Right cardiac atrium (tissue), 5 donors: ENCODE results near the gene XRCC2. TPM values are rescaled to one million over a fixed set of nuclear protein-coding genes. Genes with fewer than 3 reads are reported as not detected.
"Not testable (repeated sequence)": the region's sequence is repeated elsewhere in the genome, so short reads cannot be mapped to it uniquely, and the experiment has no call there.

ENCODE experiments used
- ATAC-seq, 2 donors: fragments of 200-7000 bp; cut with Tn5 transposase; one replicate each; pipeline versions ENCODE4 v1.8.0 to v1.9.1; 2020; ENCODE audit warnings: moderate library complexity in 2 of 2, mild to moderate bottlenecking in 1 of 2
- DNase-seq, 3 donors: peaks; one replicate each; pipeline ENCODE4 v3.0.0-alpha.2; 2020
- H3K27ac ChIP-seq: one replicate; pipeline ENCODE4 v1.5.1; 2013; ENCODE audit warnings: mild to moderate bottlenecking, low read length, control low read depth, moderate library complexity
- H3K27me3 ChIP-seq: one replicate; pipeline ENCODE4 v1.6.1; 2013; ENCODE audit not compliant: control insufficient read depth, insufficient read depth
- H3K4me1 ChIP-seq: one replicate; pipeline ENCODE4 v1.6.1; 2013; ENCODE audit warnings: low read length; ENCODE audit not compliant: control insufficient read depth, insufficient read depth
- H3K4me3 ChIP-seq: one replicate; pipeline ENCODE4 v1.5.1; 2013; ENCODE audit warnings: low read length, control low read depth
- H3K9me3 ChIP-seq: one replicate; pipeline ENCODE4 v1.6.1; 2013; ENCODE audit warnings: low read length; ENCODE audit not compliant: control insufficient read depth
- WGBS: extraction: QIAGEN DNeasy Blood & Tissue Kit; methylation state at CpG from one replicate; pipeline ENCODE4 v1.1.7; 2013; 5-methylcytosine and 5-hydroxymethylcytosine counted together
- intact Hi-C, 4 donors: fragments of 100-400 bp; cut with DNase I; formaldehyde crosslinking; loops; one replicate each; pipeline versions ENCODE4 v1.11.0 to v1.14.0; 2022 to 2023
- polyA plus RNA-seq: library from polyadenylated mRNA; stranded (reverse); fragments of 200-250 nt; gene quantifications from one replicate; pipeline ENCODE4 v1.2.3, GENCODE V29; 2013
- total RNA-seq, 4 donors: library from RNA; stranded (reverse); fragmentation: NEBNext Ultra II Directional; extraction: Animal tissue kit (Norgen Biotek cat#: 25700); gene quantifications; one replicate each; pipeline ENCODE4 v1.2.1, GENCODE V29; 2021
- donor health status: healthy with polysubstance abuse.
- donor health status: DM: no; HTN: yes; CAD: no.
- donor health status: DM: no; HTN: no; CAD: no.
- donor health status: DM: no; HTN: yes; CAD: no; lungs with severe emphysema.
- donor health status: DM: yes; HTN: yes; CAD: no.

The XRCC2 gene
- total and polyA plus RNA-seq, 5 donors, result 0.22 to 0.82 (median 0.48) TPM

DNA sequence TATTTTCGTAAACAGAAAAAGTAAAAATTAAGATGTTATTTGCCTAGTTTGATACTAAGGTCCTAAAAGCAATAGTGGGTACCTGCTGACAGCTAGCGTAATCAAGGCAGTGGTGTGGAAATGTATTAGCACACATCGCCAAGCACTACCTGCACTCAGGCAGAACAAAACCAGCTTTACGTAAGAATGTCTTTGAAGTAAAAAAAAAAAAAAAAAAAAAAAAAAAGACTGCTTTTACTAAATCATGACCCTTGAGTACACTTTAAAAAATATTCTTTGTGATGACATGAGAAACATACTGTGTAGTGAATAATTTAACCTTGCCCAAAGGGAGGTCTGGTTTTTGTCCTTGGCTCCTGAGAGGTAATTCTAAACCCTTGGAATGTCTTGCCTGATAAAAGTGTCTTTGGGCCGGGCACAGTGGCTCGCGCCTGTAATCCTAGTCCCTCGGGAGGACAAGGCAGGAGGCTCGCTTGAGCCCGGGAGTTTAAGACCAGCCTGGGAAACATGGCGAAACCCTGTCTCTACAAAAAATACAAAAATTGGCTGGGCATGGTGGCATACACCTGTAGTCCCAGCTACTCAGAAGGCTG, 12.7 kb downstream of the XRCC2 start:
- DNase-seq, result no peak
- no peak overlapping the region for H3K27ac ChIP-seq
- ATAC-seq, result no peak
- no peaks in the 10 kb centered on the region for H3K9me3 ChIP-seq
- WGBS, result 81% methylated on average over 11 of the region's 11 CpGs
- intact Hi-C loops, result no loop called here
- H3K27me3 ChIP-seq, result no peaks in the 10 kb centered on the region
- no peak overlapping the region for H3K4me3 ChIP-seq
- H3K4me1 ChIP-seq, result no peaks in the 10 kb centered on the region

DNA sequence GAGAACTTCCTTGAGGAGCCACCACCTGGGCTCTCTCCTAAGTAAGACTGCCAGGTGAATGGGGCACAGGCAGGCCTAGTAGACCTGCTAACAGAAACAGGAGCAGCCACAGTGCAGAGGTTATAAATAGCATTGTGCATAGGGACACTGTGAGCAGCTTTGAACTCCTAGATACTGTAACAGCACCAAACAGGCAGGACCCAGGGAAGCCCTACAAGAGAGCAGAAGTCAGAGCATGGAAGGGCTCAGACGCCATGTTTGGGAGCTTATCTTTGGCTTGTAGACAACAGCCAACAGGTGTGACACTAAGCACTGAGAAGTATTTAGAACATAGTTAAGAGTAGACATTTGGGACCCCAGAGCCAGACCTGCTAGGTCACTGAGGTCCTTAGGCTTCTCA, 14.5 kb downstream of the XRCC2 start:
- no peaks in the 10 kb centered on the region for H3K9me3 ChIP-seq
- ATAC-seq (peak; percentile 51 to 80), DNase-seq (no peak)
- H3K4me3 ChIP-seq, result no peak overlapping the region
- intact Hi-C loops, result no loop called here
- no peaks in the 10 kb centered on the region for H3K4me1 ChIP-seq
- peak overlapping the region; percentile 23 for H3K27ac ChIP-seq
- no peaks in the 10 kb centered on the region for H3K27me3 ChIP-seq
- WGBS, result 69% methylated on average over 1 of the region's 1 CpG

DNA sequence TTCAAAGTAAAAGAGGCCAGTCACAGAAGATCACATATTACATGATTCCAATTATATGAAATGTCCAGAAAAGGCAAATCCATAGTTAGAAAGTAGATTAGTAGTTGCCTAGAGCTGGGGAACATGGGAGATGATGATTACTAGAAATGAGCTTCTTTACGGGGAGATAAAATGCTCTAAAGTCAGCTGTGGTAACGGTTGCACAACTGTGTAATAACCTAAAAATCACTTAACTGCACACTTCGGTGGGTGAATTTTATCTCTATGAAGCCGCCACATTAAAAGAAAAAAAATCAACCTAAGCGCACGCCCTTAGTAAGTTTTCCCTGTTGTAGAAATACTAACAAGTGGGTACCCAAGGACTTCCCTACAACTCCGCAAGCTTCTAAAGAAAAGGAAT, 15.9 kb downstream of the XRCC2 start:
- Histone ChIP-seq H3K9me3 (no peaks in the 10 kb centered on the region), H3K27ac (no peak overlapping the region), H3K4me3 (no peak overlapping the region), H3K4me1 (no peaks in the 10 kb centered on the region), H3K27me3 (no peaks in the 10 kb centered on the region)
- DNase-seq (no peak), ATAC-seq (no peak)
- intact Hi-C loops, result no loop called here
- WGBS, result 93% methylated on average over 7 of the region's 7 CpGs

DNA sequence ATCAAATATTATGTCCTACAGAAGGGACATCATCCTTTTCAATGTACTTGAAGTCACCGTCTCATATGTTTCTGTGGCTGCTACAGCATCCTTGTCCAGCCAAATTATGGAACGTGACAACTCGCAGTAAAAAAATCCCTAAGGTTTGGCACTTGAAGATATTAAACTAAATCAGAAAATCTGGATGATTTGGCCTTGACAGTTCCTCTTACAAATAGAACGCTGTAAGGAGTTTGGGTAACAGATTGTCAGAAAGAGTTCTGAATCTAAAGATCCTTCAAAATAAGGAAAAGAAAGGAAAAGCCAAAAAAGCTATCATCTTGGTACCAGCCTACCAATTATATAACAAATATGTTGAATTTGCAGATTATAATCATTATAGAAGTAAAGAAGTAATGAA, 21.0 kb downstream of the XRCC2 start:
- ATAC-seq (no peak), DNase-seq (no peak)
- H3K27me3 ChIP-seq, result no peaks in the 10 kb centered on the region
- no peaks in the 10 kb centered on the region for H3K4me1 ChIP-seq
- 92% methylated on average over 4 of the region's 4 CpGs for WGBS
- no peak overlapping the region for H3K4me3 ChIP-seq
- intact Hi-C loops, result no loop called here
- no peak overlapping the region for H3K27ac ChIP-seq
- no peaks in the 10 kb centered on the region for H3K9me3 ChIP-seq

DNA sequence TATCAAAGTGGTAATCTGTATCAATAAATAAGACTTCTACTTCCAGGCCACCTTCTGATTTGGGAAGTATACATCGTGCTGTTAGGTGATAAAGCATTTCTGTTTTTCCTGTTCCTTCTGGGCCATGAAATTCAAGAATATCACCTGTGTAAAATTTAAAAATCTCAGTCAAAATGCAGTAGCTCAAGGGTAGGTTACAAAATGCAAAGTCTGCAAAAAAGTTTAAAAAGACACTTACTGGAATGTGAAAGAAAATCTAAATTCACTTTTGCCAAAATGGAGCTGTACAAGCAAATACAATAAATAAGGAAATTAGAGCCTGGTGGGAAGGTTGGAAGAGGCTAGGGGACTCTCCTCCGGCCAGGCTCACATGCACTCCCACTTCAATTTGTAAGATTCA, 26.7 kb downstream of the XRCC2 start:
- H3K4me3 ChIP-seq, result no peak overlapping the region
- no peaks in the 10 kb centered on the region for H3K9me3 ChIP-seq
- H3K27me3 ChIP-seq, result no peaks in the 10 kb centered on the region
- no peak overlapping the region for H3K27ac ChIP-seq
- WGBS, result 86% methylated on average over 2 of the region's 2 CpGs
- intact Hi-C loops, result no loop called here
- ATAC-seq, result no peak
- no peak for DNase-seq
- H3K4me1 ChIP-seq, result no peaks in the 10 kb centered on the region

DNA sequence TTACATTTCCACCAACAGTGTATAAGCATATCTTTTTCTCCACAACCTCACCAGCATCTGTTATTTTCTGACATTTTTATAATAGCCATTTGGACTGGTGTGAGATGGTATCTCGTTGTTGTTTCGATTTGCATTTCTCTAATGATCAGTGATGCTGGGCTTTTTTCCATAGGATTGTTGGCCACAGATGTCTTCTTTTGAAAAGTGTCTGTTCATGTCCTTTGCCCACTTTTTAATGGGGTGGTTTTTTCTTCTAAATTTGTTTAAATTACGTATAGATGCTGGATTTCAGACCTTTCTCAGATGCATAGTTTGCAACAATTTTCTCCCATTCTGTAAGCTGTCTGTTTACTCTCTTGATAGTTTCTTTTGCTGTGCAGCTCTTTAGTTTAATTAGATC, 28.9 kb downstream of the XRCC2 start:
- no peak for ATAC-seq
- H3K27ac ChIP-seq, result no peak overlapping the region
- no peak overlapping the region for H3K4me3 ChIP-seq

DNA sequence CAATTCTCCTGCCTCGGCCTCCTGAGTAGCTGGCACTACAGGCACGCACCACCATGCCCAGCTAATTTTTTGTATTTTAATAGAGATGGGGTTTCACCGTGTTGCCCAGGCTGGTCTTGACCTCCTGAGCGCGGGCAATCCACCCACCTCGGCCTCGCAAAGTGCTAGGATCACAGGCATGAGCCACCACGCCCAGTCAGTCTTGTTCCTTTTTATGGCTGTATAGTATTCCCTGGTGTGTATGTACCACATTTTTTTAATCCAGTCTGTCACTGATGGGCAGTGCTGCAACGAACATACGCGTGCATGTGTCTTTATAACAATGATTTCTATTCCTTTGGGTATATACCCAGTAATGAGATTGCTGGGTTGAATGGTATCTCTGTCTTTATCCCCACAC, 29.4 kb downstream of the XRCC2 start:
- ATAC-seq, H3K27me3 ChIP-seq, H3K27ac ChIP-seq, H3K4me3 ChIP-seq, intact Hi-C loops, DNase-seq, H3K4me1 ChIP-seq, H3K9me3 ChIP-seq: not testable (repeated sequence)
- 98% methylated on average over 11 of the region's 11 CpGs for WGBS

More for the DNA sequence above, 28.9 kb downstream of the XRCC2 start:
- over 99% methylated on average over 3 of the region's 3 CpGs for WGBS
- H3K27me3 ChIP-seq, result no peaks in the 10 kb centered on the region
- intact Hi-C loops, result no loop called here
- H3K9me3 ChIP-seq, result no peaks in the 10 kb centered on the region
- H3K4me1 ChIP-seq, result no peaks in the 10 kb centered on the region
- DNase-seq, result no peak

DNA sequence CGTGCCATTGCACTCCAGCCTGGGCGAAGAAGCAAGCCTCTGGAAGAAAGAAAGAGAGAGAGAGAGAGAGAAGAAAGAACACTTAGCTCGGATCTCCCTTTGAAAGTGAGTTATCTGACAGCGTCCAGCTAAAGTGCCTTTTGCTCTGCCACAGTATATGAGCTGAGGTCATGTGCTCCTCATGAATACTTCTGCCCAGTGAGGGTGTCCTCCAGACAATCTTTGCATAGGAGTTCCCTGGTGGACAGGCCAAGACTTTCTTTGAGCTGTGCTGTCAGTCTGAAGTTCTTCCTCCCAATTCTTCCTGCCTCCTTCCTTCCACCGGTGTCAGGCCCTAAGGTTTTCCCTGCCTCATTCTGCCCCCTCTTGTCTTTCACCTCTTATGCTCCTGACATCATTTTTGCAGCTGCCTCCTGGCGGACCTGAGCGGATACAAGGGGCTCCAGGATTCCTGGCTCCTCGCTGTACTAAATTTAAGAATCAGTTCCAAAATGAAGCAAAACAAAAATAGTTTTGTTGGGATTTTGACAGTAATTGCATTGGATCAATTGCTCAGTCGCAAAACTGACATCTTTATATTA, 31.9 kb downstream of the XRCC2 start:
- 89% methylated on average over 9 of the region's 9 CpGs for WGBS
- ATAC-seq (no peak), DNase-seq (no peak)
- H3K4me1 ChIP-seq, result no peaks in the 10 kb centered on the region
- intact Hi-C loops, result no loop called here
- H3K4me3 ChIP-seq, result no peak overlapping the region
- H3K9me3 ChIP-seq, result no peaks in the 10 kb centered on the region
- H3K27ac ChIP-seq, result no peak overlapping the region
- H3K27me3 ChIP-seq, result no peaks in the 10 kb centered on the region

DNA sequence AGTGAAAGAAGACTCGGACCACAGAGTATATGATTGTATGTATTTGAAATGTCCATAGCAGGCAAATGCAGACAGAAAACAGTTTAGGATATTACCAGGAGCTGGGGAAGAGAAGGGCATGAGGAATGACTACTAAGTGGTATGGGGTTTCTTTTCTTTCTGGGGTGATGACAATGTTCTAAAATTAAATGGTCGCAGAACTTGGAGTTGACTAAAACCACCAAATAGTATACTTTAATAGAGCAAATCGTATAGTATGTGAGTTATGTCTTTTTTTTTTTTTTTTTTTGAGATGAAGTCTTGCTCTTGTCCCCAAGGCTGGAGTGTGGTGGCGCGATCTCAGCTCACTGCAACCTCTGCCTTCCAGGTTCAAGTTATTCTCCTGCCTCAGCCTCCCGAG, 34.6 kb downstream of the XRCC2 start:
- Histone ChIP-seq H3K9me3 (no peaks in the 10 kb centered on the region), H3K4me3 (no peak overlapping the region), H3K27me3 (no peaks in the 10 kb centered on the region), H3K4me1 (no peaks in the 10 kb centered on the region), H3K27ac (no peak overlapping the region)
- intact Hi-C loops, result no loop called here
- WGBS, result 92% methylated on average over 6 of the region's 6 CpGs
- DNase-seq (no peak), ATAC-seq (no peak)

DNA sequence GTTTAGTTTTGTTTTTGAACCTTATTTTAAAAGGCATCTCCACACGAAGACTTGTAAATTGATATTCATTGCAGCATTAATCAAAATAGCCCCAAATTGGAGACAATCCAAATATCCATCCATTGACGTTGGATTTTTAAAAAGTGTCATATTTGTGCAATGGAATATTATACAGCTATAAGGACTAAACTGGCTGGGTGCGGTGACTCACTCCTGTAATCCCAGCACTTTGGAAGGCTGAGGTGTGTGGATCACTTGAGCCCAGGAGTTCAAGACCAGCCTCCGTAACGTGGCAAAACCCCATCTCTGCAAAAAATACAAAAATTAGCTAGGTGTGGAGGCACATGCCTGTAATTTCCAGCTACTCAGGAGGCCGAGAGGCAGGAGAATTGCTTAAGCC, 35.1 kb downstream of the XRCC2 start:
- intact Hi-C loops, result no loop called here
- no peaks in the 10 kb centered on the region for H3K4me1 ChIP-seq
- ATAC-seq (no peak), DNase-seq (no peak)
- H3K9me3 ChIP-seq, result no peaks in the 10 kb centered on the region
- H3K27me3 ChIP-seq, result no peaks in the 10 kb centered on the region
- H3K27ac ChIP-seq, result no peak overlapping the region
- no peak overlapping the region for H3K4me3 ChIP-seq
- 77% methylated on average over 6 of the region's 6 CpGs for WGBS

DNA sequence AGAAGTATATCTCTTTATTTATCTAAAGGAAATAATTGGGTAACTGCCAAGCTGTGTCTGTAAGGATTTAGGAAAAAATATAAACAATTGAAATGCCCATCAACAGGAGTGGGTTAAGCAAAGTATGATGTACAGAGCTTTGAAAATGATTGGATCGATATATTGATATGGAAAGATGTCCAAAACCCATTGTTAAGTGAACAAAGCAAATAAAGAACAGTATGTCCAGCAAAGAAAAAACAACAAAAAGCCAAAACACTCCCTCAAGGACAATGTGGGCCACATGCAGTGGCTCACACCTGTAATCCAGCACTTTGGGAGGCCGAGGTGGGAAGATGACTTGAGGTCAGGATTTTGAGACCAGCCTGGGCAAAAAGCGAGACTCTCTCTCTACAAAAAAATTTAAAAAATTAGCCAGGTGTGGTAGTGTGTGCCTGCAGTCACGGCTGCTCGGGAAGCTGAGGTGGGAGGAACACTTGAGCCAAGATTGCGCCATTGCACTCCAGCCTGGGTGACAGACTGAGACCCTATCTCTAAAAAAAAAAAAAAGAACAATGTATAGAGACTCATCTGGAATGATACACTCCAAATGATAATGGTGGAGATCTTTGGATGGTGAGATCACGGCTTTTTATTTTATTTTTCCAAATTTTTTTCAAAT, 37.9 kb downstream of the XRCC2 start:
- no peak for DNase-seq
- WGBS, result 80% methylated on average over 7 of the region's 7 CpGs

More for the DNA sequence above, 37.9 kb downstream of the XRCC2 start:
- H3K27me3 ChIP-seq, result no peaks in the 10 kb centered on the region
- no peak overlapping the region for H3K27ac ChIP-seq
- no peak overlapping the region for H3K4me3 ChIP-seq
- intact Hi-C loops, result no loop called here
- no peak for ATAC-seq
- no peaks in the 10 kb centered on the region for H3K9me3 ChIP-seq
- no peaks in the 10 kb centered on the region for H3K4me1 ChIP-seq
